ENCODE data around the gene ENOSF1. TPM values are rescaled to one million over a fixed set of nuclear protein-coding genes. Genes with fewer than 3 reads are reported as not detected.
"Not testable (repeated sequence)": the region's sequence is repeated elsewhere in the genome, so short reads cannot be mapped to it uniquely, and the experiment has no call there.

ENOSF1 gene
- total and polyA plus RNA-seq, 7 experiments from 2014 or later: 12.2 to 137 (median 86.5) TPM

GRCh38 chr18:744832-745597, 32.6 kb upstream of the ENOSF1 start:
- Mint-ChIP-seq H3K9me3 (no peaks in the 10 kb centered on the region), H3K27me3 (no peaks in the 10 kb centered on the region), H3K4me3 (no peak overlapping the region), H3K4me1 (peaks cover 0 to 10% (median 4%) of the 10 kb centered on the region in 7 donors), H3K27ac (no peak overlapping the region), H3K36me3 (peaks cover 8 to 34% (median 16%) of the 10 kb centered on the region in 5 donors)
- Histone ChIP-seq H3K36me3 (ENCODE audit: control insufficient read depth in 2 of 3, insufficient read depth in 3 of 3, low read length in 3 of 3) (peaks cover 8 to 16% (median 9%) of the 10 kb centered on the region in 3 experiments), H3K27ac (ENCODE audit: low read depth, low read length) (no peak overlapping the region), H3K27me3 (ENCODE audit: control insufficient read depth in 2 of 2, insufficient read depth in 2 of 2, low read length in 2 of 2) (no peaks in the 10 kb centered on the region), H3K9me3 (ENCODE audit: control insufficient read depth in 2 of 3, low read length in 3 of 3) (no peaks in the 10 kb centered on the region), H3K4me1 (ENCODE audit: control insufficient read depth in 2 of 2, insufficient read depth in 2 of 2, low read length in 2 of 2) (no peaks in the 10 kb centered on the region), H3K4me3 (ENCODE audit: low read length) (no peak overlapping the region)
- no peak for ATAC-seq
- POLR2A ChIA-PET: no interaction called here
- intact Hi-C loops (cut with micrococcal nuclease): loop anchor here in 1 of 2 donors (5.0 kb wide), 1 partner anchor 217 kb away; no protein-coding TSS in a partner anchor
- no peak for DNase-seq
- CTCF ChIA-PET: interaction anchor here (7.3 to 8.3 kb wide), 2 partner anchors 88 to 95 kb away, joined by 117 to 131 read pairs; no protein-coding TSS in a partner anchor

GRCh38 chr18:741931-742512, 29.6 kb upstream of the ENOSF1 start:
- no peak overlapping the region for H3K4me3 ChIP-seq (ENCODE audit: low read length)
- Mint-ChIP-seq H3K9me3 (no peaks in the 10 kb centered on the region), H3K27me3 (no peaks in the 10 kb centered on the region), H3K27ac (peak overlapping the region in 2 of 9 donors; percentile 38 to 51), H3K36me3 (peaks cover 5 to 27% (median 17%) of the 10 kb centered on the region in 5 donors), H3K4me3 (no peak overlapping the region), H3K4me1 (peaks cover 0 to 10% (median 4%) of the 10 kb centered on the region in 7 donors)
- peaks cover 8 to 21% (median 13%) of the 10 kb centered on the region in 3 experiments for H3K36me3 ChIP-seq (ENCODE audit: control insufficient read depth in 2 of 3, insufficient read depth in 3 of 3, low read length in 3 of 3)
- POLR2A ChIA-PET: interaction anchor here (0.6 to 1.1 kb wide), 3 partner anchors 71 to 528 kb away, joined by 3 to 6 read pairs (median 3); no protein-coding TSS in a partner anchor
- intact Hi-C loops (cut with micrococcal nuclease): loop anchor here (1.0 to 5.0 kb wide), 7 partner anchors 29 to 220 kb away; partner anchors contain the start of genes ENOSF1 (in 1 of the 2) and YES1 (in 1 of the 2)
- no peaks in the 10 kb centered on the region for H3K27me3 ChIP-seq (ENCODE audit: control insufficient read depth in 2 of 2, insufficient read depth in 2 of 2, low read length in 2 of 2)
- ATAC-seq (peak; percentile 88), DNase-seq (peak in 7 of 9 donors; percentile 27 to 58 (median 49))
- no peaks in the 10 kb centered on the region for H3K4me1 ChIP-seq (ENCODE audit: control insufficient read depth in 2 of 2, insufficient read depth in 2 of 2, low read length in 2 of 2)
- CTCF ChIA-PET: interaction anchor here (0.6 to 8.3 kb wide), 4 partner anchors 12 to 98 kb away, joined by 3 to 131 read pairs (median 61); no protein-coding TSS in a partner anchor
- H3K27ac ChIP-seq (ENCODE audit: low read depth, low read length): no peak overlapping the region
- no peaks in the 10 kb centered on the region for H3K9me3 ChIP-seq (ENCODE audit: control insufficient read depth in 2 of 3, low read length in 3 of 3)

GRCh38 chr18:732371-732770, 19.9 kb upstream of the ENOSF1 start:
- Mint-ChIP-seq H3K9me3 (no peaks in the 10 kb centered on the region), H3K27me3 (no peaks in the 10 kb centered on the region), H3K36me3 (peaks cover 8 to 45% (median 22%) of the 10 kb centered on the region in 5 donors), H3K4me1 (peaks cover 0 to 7% (median 0%) of the 10 kb centered on the region in 7 donors), H3K27ac (peak overlapping the region in 1 of 9 donors; percentile 45), H3K4me3 (no peak overlapping the region)
- Histone ChIP-seq H3K4me3 (ENCODE audit: low read length) (no peak overlapping the region), H3K27ac (ENCODE audit: low read depth, low read length) (no peak overlapping the region), H3K27me3 (ENCODE audit: control insufficient read depth in 2 of 2, insufficient read depth in 2 of 2, low read length in 2 of 2) (no peaks in the 10 kb centered on the region), H3K9me3 (ENCODE audit: control insufficient read depth in 2 of 3, low read length in 3 of 3) (no peaks in the 10 kb centered on the region), H3K36me3 (ENCODE audit: control insufficient read depth in 2 of 3, insufficient read depth in 3 of 3, low read length in 3 of 3) (peaks cover 0 to 21% (median 0%) of the 10 kb centered on the region in 3 experiments), H3K4me1 (ENCODE audit: control insufficient read depth in 2 of 2, insufficient read depth in 2 of 2, low read length in 2 of 2) (no peaks in the 10 kb centered on the region)
- POLR2A ChIA-PET: interaction anchor here (0.6 kb wide), 1 partner anchor 13 kb away, joined by 5 read pairs; no protein-coding TSS in a partner anchor
- CTCF ChIA-PET: interaction anchor here (1.5 to 1.7 kb wide), 3 partner anchors 9 to 107 kb away, joined by 4 to 6 read pairs (median 4); no protein-coding TSS in a partner anchor
- intact Hi-C loops (cut with micrococcal nuclease): no loop called here
- DNase-seq (no peak), ATAC-seq (no peak)

GRCh38 chr18:731185-731584, 18.8 kb upstream of the ENOSF1 start:
- Histone ChIP-seq H3K4me3 (ENCODE audit: low read length) (no peak overlapping the region), H3K27ac (ENCODE audit: low read depth, low read length) (no peak overlapping the region), H3K9me3 (ENCODE audit: control insufficient read depth in 2 of 3, low read length in 3 of 3) (no peaks in the 10 kb centered on the region), H3K27me3 (ENCODE audit: control insufficient read depth in 2 of 2, insufficient read depth in 2 of 2, low read length in 2 of 2) (no peaks in the 10 kb centered on the region), H3K4me1 (ENCODE audit: control insufficient read depth in 2 of 2, insufficient read depth in 2 of 2, low read length in 2 of 2) (no peaks in the 10 kb centered on the region), H3K36me3 (ENCODE audit: control insufficient read depth in 2 of 3, insufficient read depth in 3 of 3, low read length in 3 of 3) (peaks cover 0 to 14% (median 0%) of the 10 kb centered on the region in 3 experiments)
- H3K4me1 Mint-ChIP-seq: peaks cover 0 to 7% (median 0%) of the 10 kb centered on the region in 7 donors
- no peak overlapping the region for H3K27ac Mint-ChIP-seq
- DNase-seq (no peak), ATAC-seq (no peak)
- peaks cover 8 to 39% (median 21%) of the 10 kb centered on the region in 5 donors for H3K36me3 Mint-ChIP-seq
- ChIA-PET POLR2A (no interaction called here), CTCF (no interaction called here)
- H3K27me3 Mint-ChIP-seq: no peaks in the 10 kb centered on the region
- intact Hi-C loops (cut with micrococcal nuclease): no loop called here
- no peak overlapping the region for H3K4me3 Mint-ChIP-seq
- H3K9me3 Mint-ChIP-seq: no peaks in the 10 kb centered on the region

- intact Hi-C loops (cut with micrococcal nuclease): no loop called here
- Mint-ChIP-seq H3K27me3 (no peaks in the 10 kb centered on the region), H3K4me3 (no peak overlapping the region), H3K27ac (no peak overlapping the region), H3K4me1 (peaks cover 0 to 7% (median 0%) of the 10 kb centered on the region in 7 donors), H3K36me3 (peaks cover 8 to 35% (median 20%) of the 10 kb centered on the region in 5 donors), H3K9me3 (no peaks in the 10 kb centered on the region)
- ATAC-seq (no peak), DNase-seq (no peak)
- H3K27ac ChIP-seq (ENCODE audit: low read depth, low read length): no peak overlapping the region
- peaks cover 0 to 9% (median 0%) of the 10 kb centered on the region in 3 experiments for H3K36me3 ChIP-seq (ENCODE audit: control insufficient read depth in 2 of 3, insufficient read depth in 3 of 3, low read length in 3 of 3)
- ChIA-PET POLR2A (no interaction called here), CTCF (no interaction called here)
- H3K9me3 ChIP-seq (ENCODE audit: control insufficient read depth in 2 of 3, low read length in 3 of 3): no peaks in the 10 kb centered on the region
- no peaks in the 10 kb centered on the region for H3K27me3 ChIP-seq (ENCODE audit: control insufficient read depth in 2 of 2, insufficient read depth in 2 of 2, low read length in 2 of 2)
- H3K4me1 ChIP-seq (ENCODE audit: control insufficient read depth in 2 of 2, insufficient read depth in 2 of 2, low read length in 2 of 2): no peaks in the 10 kb centered on the region
- no peak overlapping the region for H3K4me3 ChIP-seq (ENCODE audit: low read length)
Measured at GRCh38 chr18:730692-731091, 18.3 kb upstream of the ENOSF1 start.

GRCh38 chr18:730120-730519, 17.7 kb upstream of the ENOSF1 start:
- H3K4me3 Mint-ChIP-seq; H3K4me1 Mint-ChIP-seq; H3K4me3 ChIP-seq (ENCODE audit: low read length); H3K27ac Mint-ChIP-seq; DNase-seq; H3K27me3 ChIP-seq (ENCODE audit: control insufficient read depth in 2 of 2, insufficient read depth in 2 of 2, low read length in 2 of 2); ATAC-seq; H3K36me3 ChIP-seq (ENCODE audit: control insufficient read depth in 2 of 3, insufficient read depth in 3 of 3, low read length in 3 of 3); H3K27me3 Mint-ChIP-seq; intact Hi-C loops (cut with micrococcal nuclease); H3K9me3 ChIP-seq (ENCODE audit: control insufficient read depth in 2 of 3, low read length in 3 of 3); CTCF ChIA-PET; POLR2A ChIA-PET; H3K27ac ChIP-seq (ENCODE audit: low read depth, low read length); H3K9me3 Mint-ChIP-seq; H3K4me1 ChIP-seq (ENCODE audit: control insufficient read depth in 2 of 2, insufficient read depth in 2 of 2, low read length in 2 of 2): not testable (repeated sequence)
- peaks cover 8 to 30% (median 17%) of the 10 kb centered on the region in 5 donors for H3K36me3 Mint-ChIP-seq
